ENCODE data around the gene SLCO1B1. TPM values are rescaled to one million over a fixed set of nuclear protein-coding genes. Genes with fewer than 3 reads are reported as not detected.

Gene SLCO1B1
- total RNA-seq, 1 experiment from 2014 or later: 0.18 TPM

- no peak overlapping the region for H3K4me3 Mint-ChIP-seq (ENCODE audit: unreplicated experiment)
- intact Hi-C loops (cut with micrococcal nuclease; ENCODE audit: unreplicated experiment): no loop called here
Observed at GRCh38 chr12:21257172-21257571, 126.2 kb downstream of the SLCO1B1 start.

GRCh38 chr12:21264232-21264631, 133.2 kb downstream of the SLCO1B1 start:
- BruUV-seq (replicated peaks): no TSS peak
- Histone ChIP-seq H3K4me3 (ENCODE audit: low read depth, low read length) (no peak overlapping the region), H3K4me1 (no peaks in the 10 kb centered on the region), H3K9me3 (0 out of 2 replicates have a peak, but pooled peaks cover 4% of the 10 kb centered on the region), H3K27me3 (replicated peaks; ENCODE audit: control insufficient read depth, insufficient read depth, low read length) (no peaks in the 10 kb centered on the region), H3K36me3 (ENCODE audit: control insufficient read depth, insufficient read depth, low read length) (no peaks in the 10 kb centered on the region)
- no peaks in the 10 kb centered on the region for H3K36me3 Mint-ChIP-seq (ENCODE audit: insufficient read depth, unreplicated experiment)
- intact Hi-C loops (cut with micrococcal nuclease; ENCODE audit: unreplicated experiment): no loop called here
- H3K9me3 Mint-ChIP-seq (ENCODE audit: unreplicated experiment): peaks cover 10% of the 10 kb centered on the region
- no peak overlapping the region for H3K27ac Mint-ChIP-seq (ENCODE audit: unreplicated experiment)
- H3K4me1 Mint-ChIP-seq (ENCODE audit: low read depth, unreplicated experiment): no peaks in the 10 kb centered on the region
- H3K4me3 Mint-ChIP-seq (ENCODE audit: unreplicated experiment): no peak overlapping the region
- H3K27me3 Mint-ChIP-seq (ENCODE audit: insufficient read depth, unreplicated experiment): peaks cover 4% of the 10 kb centered on the region
- POLR2A ChIA-PET: no interaction called here
- DNase-seq: no peak
- no peak for TF ChIP-seq CTCF (IDR thresholded peaks at IDR 0.05; ENCODE audit: insufficient read depth in 1 of 2, low read depth in 1 of 2, low read length in 1 of 2, severe bottlenecking in 1 of 2, unreplicated experiment in 1 of 2)
- CTCF ChIA-PET: no interaction called here

More at GRCh38 chr12:21257172-21257571, 126.2 kb downstream of the SLCO1B1 start:
- H3K36me3 ChIP-seq (ENCODE audit: control insufficient read depth, insufficient read depth, low read length): no peaks in the 10 kb centered on the region
- no TSS peak for BruUV-seq (replicated peaks)
- H3K27me3 Mint-ChIP-seq (ENCODE audit: insufficient read depth, unreplicated experiment): peaks cover 3% of the 10 kb centered on the region
- ChIA-PET POLR2A (no interaction called here), CTCF (no interaction called here)
- TF ChIP-seq CTCF (IDR thresholded peaks at IDR 0.05; ENCODE audit: insufficient read depth in 1 of 2, low read depth in 1 of 2, low read length in 1 of 2, severe bottlenecking in 1 of 2, unreplicated experiment in 1 of 2): no peak
- H3K36me3 Mint-ChIP-seq (ENCODE audit: insufficient read depth, unreplicated experiment): no peaks in the 10 kb centered on the region
- H3K27me3 ChIP-seq (replicated peaks; ENCODE audit: control insufficient read depth, insufficient read depth, low read length): no peaks in the 10 kb centered on the region
- H3K4me1 ChIP-seq: no peaks in the 10 kb centered on the region
- no peak overlapping the region for H3K4me3 ChIP-seq (ENCODE audit: low read depth, low read length)
- no peaks in the 10 kb centered on the region for H3K4me1 Mint-ChIP-seq (ENCODE audit: low read depth, unreplicated experiment)
- H3K9me3 Mint-ChIP-seq (ENCODE audit: unreplicated experiment): peaks cover 10% of the 10 kb centered on the region
- H3K9me3 ChIP-seq: 0 out of 2 replicates have a peak, but pooled peaks cover 4% of the 10 kb centered on the region
- H3K27ac Mint-ChIP-seq (ENCODE audit: unreplicated experiment): no peak overlapping the region
- DNase-seq: no peak

- Mint-ChIP-seq H3K9me3 (ENCODE audit: unreplicated experiment) (no peaks in the 10 kb centered on the region), H3K27me3 (ENCODE audit: insufficient read depth, unreplicated experiment) (peaks cover 4% of the 10 kb centered on the region), H3K4me1 (ENCODE audit: low read depth, unreplicated experiment) (no peaks in the 10 kb centered on the region), H3K27ac (ENCODE audit: unreplicated experiment) (no peak overlapping the region), H3K36me3 (ENCODE audit: insufficient read depth, unreplicated experiment) (no peaks in the 10 kb centered on the region), H3K4me3 (ENCODE audit: unreplicated experiment) (no peak overlapping the region)
- CTCF ChIA-PET: no interaction called here
- no peaks in the 10 kb centered on the region for H3K9me3 ChIP-seq
- POLR2A ChIA-PET: no interaction called here
- intact Hi-C loops (cut with micrococcal nuclease; ENCODE audit: unreplicated experiment): no loop called here
- H3K27me3 ChIP-seq (replicated peaks; ENCODE audit: control insufficient read depth, insufficient read depth, low read length): no peaks in the 10 kb centered on the region
- no peak overlapping the region for H3K4me3 ChIP-seq (ENCODE audit: low read depth, low read length)
- no TSS peak for BruUV-seq (replicated peaks)
- no peak for DNase-seq
- no peak for TF ChIP-seq CTCF (IDR thresholded peaks at IDR 0.05; ENCODE audit: insufficient read depth in 1 of 2, low read depth in 1 of 2, low read length in 1 of 2, severe bottlenecking in 1 of 2, unreplicated experiment in 1 of 2)
- no peaks in the 10 kb centered on the region for H3K4me1 ChIP-seq
- no peaks in the 10 kb centered on the region for H3K36me3 ChIP-seq (ENCODE audit: control insufficient read depth, insufficient read depth, low read length)
Observed at GRCh38 chr12:21265932-21266331, 134.9 kb downstream of the SLCO1B1 start.

Data from Caco-2 (cell line).